H9 (cell line): Measurements from ENCODE around the gene LSS. TPM values are rescaled to one million over a fixed set of nuclear protein-coding genes. Genes with fewer than 3 reads are reported as not detected.

Experiments used
- DNase-seq: peaks from one replicate; pipeline ENCODE4 v3.0.0-alpha.2; 2017
- H2AFZ ChIP-seq: one replicate; pipeline ENCODE4 v1.6.1; 2013; ENCODE audit warnings: mild to moderate bottlenecking, low read length, control low read depth, moderate library complexity
- H2AK5ac ChIP-seq: 2 replicates; pipeline ENCODE4 v1.6.1; 2013; ENCODE audit warnings: low read length, control low read depth, mixed read lengths; ENCODE audit not compliant: insufficient read length
- H2BK120ac ChIP-seq: one replicate; pipeline ENCODE4 v1.6.1; 2013; ENCODE audit warnings: low read depth, mild to moderate bottlenecking, low read length, control low read depth, inconsistent platforms; ENCODE audit not compliant: poor library complexity, severe bottlenecking
- H2BK12ac ChIP-seq: 2 replicates; pipeline ENCODE4 v1.6.1; 2013; ENCODE audit warnings: low read length, control low read depth, mixed read lengths, low read depth; ENCODE audit not compliant: insufficient read length
- H2BK15ac ChIP-seq: 2 replicates; pipeline ENCODE4 v1.6.1; 2013; ENCODE audit warnings: low read depth, low read length, control low read depth
- H2BK20ac ChIP-seq: one replicate; pipeline ENCODE4 v1.6.1; 2013; ENCODE audit warnings: low read depth, mild to moderate bottlenecking, low read length, control low read depth, inconsistent platforms; ENCODE audit not compliant: poor library complexity, severe bottlenecking
- H2BK5ac ChIP-seq: 2 replicates; pipeline ENCODE4 v1.6.1; 2013; ENCODE audit warnings: low read length, control low read depth, mixed read lengths; ENCODE audit not compliant: insufficient read length
- H3K14ac ChIP-seq: 2 replicates; pipeline ENCODE4 v1.6.1; 2013; ENCODE audit warnings: low read length, control low read depth; ENCODE audit not compliant: insufficient read depth
- H3K18ac ChIP-seq: 2 replicates; pipeline ENCODE4 v1.6.1; 2013; ENCODE audit warnings: low read depth, mild to moderate bottlenecking, mixed read lengths, low read length, control low read depth; ENCODE audit not compliant: insufficient read length
- H3K23ac ChIP-seq: 2 replicates; pipeline ENCODE4 v1.6.1; 2013; ENCODE audit warnings: low read length, control low read depth, mixed read lengths, low read depth; ENCODE audit not compliant: insufficient read length
- H3K23me2 ChIP-seq: 2 replicates; pipeline ENCODE4 v1.6.1; 2013; ENCODE audit warnings: low read depth, mild to moderate bottlenecking, mixed read lengths, low read length, control low read depth; ENCODE audit not compliant: insufficient read length, poor library complexity, severe bottlenecking
- H3K27ac ChIP-seq: 2 replicates; pipeline ENCODE4 v1.5.1; 2013; ENCODE audit warnings: low read length, control low read depth, mixed read lengths, low read depth; ENCODE audit not compliant: insufficient read length
- H3K27me3 ChIP-seq: 2 replicates; pipeline ENCODE4 v1.6.1; 2013; ENCODE audit warnings: low read length, control low read depth, inconsistent platforms; ENCODE audit not compliant: insufficient read depth
- H3K4ac ChIP-seq: 2 replicates; pipeline ENCODE4 v1.6.1; 2013; ENCODE audit warnings: low read depth, mild to moderate bottlenecking, control low read depth, inconsistent platforms, low read length, moderate library complexity
- H3K4me1 ChIP-seq: 2 replicates; pipeline ENCODE4 v1.6.1; 2013; ENCODE audit warnings: low read length, control low read depth, inconsistent platforms; ENCODE audit not compliant: insufficient read depth
- H3K4me2 ChIP-seq: 2 replicates; pipeline ENCODE4 v1.6.1; 2013; ENCODE audit warnings: low read length, control low read depth, mixed read lengths; ENCODE audit not compliant: insufficient read length, insufficient read depth
- H3K56ac ChIP-seq: 2 replicates; pipeline ENCODE4 v1.6.1; 2013; ENCODE audit warnings: low read depth, mild to moderate bottlenecking, mixed read lengths, low read length, control low read depth; ENCODE audit not compliant: insufficient read length
- H3K79me1 ChIP-seq: 2 replicates; pipeline ENCODE4 v1.6.1; 2013; ENCODE audit warnings: low read depth, mild to moderate bottlenecking, moderate library complexity, low read length, control low read depth, inconsistent platforms; ENCODE audit not compliant: insufficient read depth, poor library complexity, severe bottlenecking
- H3K79me2 ChIP-seq: 2 replicates; pipeline ENCODE4 v1.6.1; 2013; ENCODE audit warnings: low read length, control low read depth, inconsistent platforms; ENCODE audit not compliant: insufficient read depth
- H3K9ac ChIP-seq: 2 replicates; pipeline ENCODE4 v1.6.1; 2013; ENCODE audit warnings: low read length, control low read depth, mixed read lengths; ENCODE audit not compliant: insufficient read length; ENCODE audit errors: extremely low read depth
- H3K9me3 ChIP-seq: one replicate; pipeline ENCODE4 v1.6.1; 2013; ENCODE audit warnings: low read depth, low read length, inconsistent platforms; ENCODE audit not compliant: control insufficient read depth
- H3T11ph ChIP-seq: one replicate; pipeline ENCODE4 v1.6.1; 2013; ENCODE audit warnings: mild to moderate bottlenecking, low read length, control low read depth, inconsistent platforms
- H4K20me1 ChIP-seq: one replicate; pipeline ENCODE4 v1.6.1; 2013; ENCODE audit not compliant: control insufficient read depth, insufficient read length, insufficient read depth
- H4K5ac ChIP-seq: 2 replicates; pipeline ENCODE4 v1.6.1; 2013; ENCODE audit warnings: low read depth, mild to moderate bottlenecking, mixed read lengths, low read length, control low read depth; ENCODE audit not compliant: insufficient read length
- H4K8ac ChIP-seq: replicated peaks from 2 replicates; pipeline ENCODE4 v1.6.1; 2013; ENCODE audit warnings: low read length, control low read depth, mixed read lengths, low read depth; ENCODE audit not compliant: insufficient read length
- H4K91ac ChIP-seq: 2 replicates; pipeline ENCODE4 v1.6.1; 2013; ENCODE audit warnings: low read depth, mild to moderate bottlenecking, moderate library complexity, mixed read lengths, low read length, control low read depth; ENCODE audit not compliant: insufficient read length
- H3K27ac Mint-ChIP-seq, 3 experiments: 2 replicates in 2 of 3; 3 replicates in 1 of 3; pipeline ENCODE4 v1.8.0; 2020 to 2021; ENCODE audit warnings: mixed read lengths in 3 of 3, mild to moderate bottlenecking in 1 of 3, moderate library complexity in 1 of 3
- H3K27me3 Mint-ChIP-seq: 2 replicates; pipeline ENCODE4 v1.8.0; 2021; ENCODE audit warnings: low read depth, mild to moderate bottlenecking, moderate library complexity, mixed read lengths
- H3K36me3 Mint-ChIP-seq, 3 experiments: 2 replicates in 2 of 3; 3 replicates in 1 of 3; pipeline ENCODE4 v1.8.0; 2020 to 2021; ENCODE audit warnings: low read depth in 3 of 3, mixed read lengths in 3 of 3; ENCODE audit not compliant: insufficient read depth in 1 of 3
- H3K4me1 Mint-ChIP-seq, 2 experiments: 2 replicates each; pipeline ENCODE4 v1.8.0; 2020; ENCODE audit warnings: mixed read lengths in 2 of 2
- H3K4me3 Mint-ChIP-seq, 2 experiments: 2 replicates in 1 of 2; 3 replicates in 1 of 2; pipeline ENCODE4 v1.8.0; 2020 to 2021; ENCODE audit warnings: mild to moderate bottlenecking in 2 of 2, mixed read lengths in 2 of 2, moderate library complexity in 1 of 2
- H3K9me3 Mint-ChIP-seq, 2 experiments: 2 replicates in 1 of 2; 3 replicates in 1 of 2; pipeline ENCODE4 v1.8.0; 2020; ENCODE audit warnings: mild to moderate bottlenecking in 2 of 2, mixed read lengths in 2 of 2, moderate library complexity in 1 of 2
- WGBS: extraction: QIAGEN DNeasy Blood & Tissue Kit; methylation state at CpG from one replicate; pipeline ENCODE4 v1.1.7; 2013; ENCODE audit warnings: missing lambda C conversion rate, low lambda C conversion rate, mixed read lengths; ENCODE audit not compliant: insufficient read length; ENCODE audit errors: extremely low coverage; 5-methylcytosine and 5-hydroxymethylcytosine counted together
- total RNA-seq: library from RNA; stranded (reverse); gene quantifications from 2 replicates; pipeline ENCODE4 v1.2.1, GENCODE V29; 2021
- TF ChIP-seq, protein P1 (sequence below): fragments of 200-600 bp; sonication (generic); conservative IDR thresholded peaks from 3 replicates; pipeline ENCODE4 v1.8.0; 2021; ENCODE audit warnings: antibody characterized with exemption, mild to moderate bottlenecking

Gene LSS
- total RNA-seq, 1 experiment from 2014 or later = 69.2 TPM

DNA sequence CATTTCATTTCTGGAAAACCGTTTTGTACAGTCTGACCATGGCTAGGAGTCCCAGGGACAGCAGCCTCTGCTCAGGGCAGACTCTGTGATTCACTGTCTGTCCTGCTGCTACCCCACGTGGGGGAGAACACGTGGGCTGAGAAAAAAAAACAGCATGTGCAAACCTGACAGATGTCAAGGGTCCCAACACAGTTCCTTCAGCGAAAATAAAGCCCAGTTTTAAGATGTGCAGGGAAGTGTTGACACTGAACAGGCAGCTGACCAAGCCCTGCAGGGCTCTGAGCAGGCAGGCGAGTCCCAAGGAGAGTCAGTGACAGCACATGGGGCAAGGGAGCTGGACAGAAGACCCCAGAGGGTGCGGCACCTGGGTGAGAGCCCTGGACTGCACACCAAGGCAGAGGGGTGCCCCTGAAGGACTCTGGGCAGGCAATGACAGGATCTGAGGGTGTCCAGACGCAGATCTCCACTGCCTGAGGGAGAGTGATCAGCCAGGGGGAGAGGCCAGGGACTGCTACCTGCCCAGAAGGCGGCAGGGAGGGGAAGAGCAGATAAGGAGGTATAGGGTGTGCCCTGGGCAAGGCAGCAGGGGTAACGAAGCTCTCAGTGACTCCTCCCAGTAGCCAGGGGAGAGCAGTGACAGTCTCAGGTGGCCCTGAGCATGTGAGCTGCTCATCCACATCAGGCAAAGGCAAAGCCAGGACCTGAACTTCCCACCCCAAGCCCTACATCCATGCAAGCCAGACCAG is 39.2 kb downstream of the LSS start:
- Histone ChIP-seq H3K23me2 (peaks cover 3% of the 10 kb centered on the region), H3K27me3 (no peaks in the 10 kb centered on the region), H3K23ac (no peak overlapping the region), H3K79me1 (no peaks in the 10 kb centered on the region), H2AFZ (no peak overlapping the region), H2BK12ac (no peak overlapping the region), H3K9me3 (no peaks in the 10 kb centered on the region), H3K79me2 (no peaks in the 10 kb centered on the region), H3K4ac (no peak overlapping the region), H3K9ac (no peak overlapping the region), H3K18ac (no peak overlapping the region), H4K20me1 (no peaks in the 10 kb centered on the region), H2BK15ac (no peak overlapping the region), H4K8ac (no peak overlapping the region), H3K4me2 (no peak overlapping the region), H3K14ac (no peak overlapping the region), H3T11ph (no peak overlapping the region), H2BK5ac (no peak overlapping the region), H2BK120ac (no peak overlapping the region), H4K91ac (no peak overlapping the region), H3K56ac (no peak overlapping the region), H2BK20ac (no peak overlapping the region), H3K4me1 (peaks cover 4% of the 10 kb centered on the region; the same call in 1 of the 2 replicates), H3K27ac (no peak overlapping the region), H2AK5ac (no peak overlapping the region), H4K5ac (no peak overlapping the region)
- Mint-ChIP-seq H3K9me3 (no peaks in the 10 kb centered on the region), H3K27ac (peak overlapping the region in 1 of 3 experiments; percentile 83; a peak in 1 of 7 replicates), H3K4me1 (peaks cover 20 to 29% of the 10 kb centered on the region in 2 experiments), H3K36me3 (peaks cover 23 to 35% (median 31%) of the 10 kb centered on the region in 3 experiments; a peak in 6 of 7 replicates), H3K4me3 (no peak overlapping the region), H3K27me3 (no peaks in the 10 kb centered on the region)
- DNase-seq = peak; percentile 26
- TF ChIP-seq, protein P1, sequence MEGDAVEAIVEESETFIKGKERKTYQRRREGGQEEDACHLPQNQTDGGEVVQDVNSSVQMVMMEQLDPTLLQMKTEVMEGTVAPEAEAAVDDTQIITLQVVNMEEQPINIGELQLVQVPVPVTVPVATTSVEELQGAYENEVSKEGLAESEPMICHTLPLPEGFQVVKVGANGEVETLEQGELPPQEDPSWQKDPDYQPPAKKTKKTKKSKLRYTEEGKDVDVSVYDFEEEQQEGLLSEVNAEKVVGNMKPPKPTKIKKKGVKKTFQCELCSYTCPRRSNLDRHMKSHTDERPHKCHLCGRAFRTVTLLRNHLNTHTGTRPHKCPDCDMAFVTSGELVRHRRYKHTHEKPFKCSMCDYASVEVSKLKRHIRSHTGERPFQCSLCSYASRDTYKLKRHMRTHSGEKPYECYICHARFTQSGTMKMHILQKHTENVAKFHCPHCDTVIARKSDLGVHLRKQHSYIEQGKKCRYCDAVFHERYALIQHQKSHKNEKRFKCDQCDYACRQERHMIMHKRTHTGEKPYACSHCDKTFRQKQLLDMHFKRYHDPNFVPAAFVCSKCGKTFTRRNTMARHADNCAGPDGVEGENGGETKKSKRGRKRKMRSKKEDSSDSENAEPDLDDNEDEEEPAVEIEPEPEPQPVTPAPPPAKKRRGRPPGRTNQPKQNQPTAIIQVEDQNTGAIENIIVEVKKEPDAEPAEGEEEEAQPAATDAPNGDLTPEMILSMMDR = no peak
- WGBS = no CpG with 5 or more reads among the region's 9 CpGs
